HepG2 (cell line): ENCODE measurements around the gene PNMA8C. TPM values are rescaled to one million over a fixed set of nuclear protein-coding genes. Genes with fewer than 3 reads are reported as not detected.
A peak's percentile ranks its signal among the peaks of the same experiment; 100 is the strongest.

Source experiments
- ATAC-seq: fragments of 200-7000 bp; cut with Tn5 transposase; 3 replicates; pipeline ENCODE4 v1.9.1; 2020; ENCODE audit warnings: mild to moderate bottlenecking, moderate library complexity
- BruUV-seq: library from RNA; stranded (reverse); fragments of 400-500 nt; replicated peaks from 2 replicates; lab custom pipeline; 2021; lab: Mats Ljungman, UMichigan
- CTCF ChIA-PET: fragments of 300-600 bp; formaldehyde crosslinking; extraction: SDS; loops from one replicate; lab custom pipeline; 2021; ENCODE audit warnings: low total read pairs, inconsistent platforms, low intra/inter-chr PET ratio; lab: Yijun Ruan, JAX
- POLR2A ChIA-PET: fragments of 350-600 bp; sonication (Branson Sonifier 250); formaldehyde crosslinking; loops from one replicate; lab custom pipeline; 2020; ENCODE audit warnings: antibody characterized with exemption, inconsistent platforms; lab: Yijun Ruan, JAX
- DNase-seq: peaks from one replicate; pipeline ENCODE4 v3.0.0-alpha.2; 2015; ENCODE audit warnings: low spot score
- FAIRE-seq: peaks from 3 replicates; lab custom pipeline; 2011; peaks lifted over from hg19 to GRCh38; lab: Jason Lieb, UNC
- H2AFZ ChIP-seq: one replicate; pipeline ENCODE4 v1.6.1; 2011; ENCODE audit warnings: low read length, inconsistent platforms
- H3K27ac ChIP-seq: fragments of 300-600 bp; 3 replicates; pipeline ENCODE4 v1.8.0; 2011; ENCODE audit warnings: mixed run types, mild to moderate bottlenecking, mixed read lengths, low read length, inconsistent platforms; ENCODE audit not compliant: insufficient read depth; ENCODE audit errors: extremely low read length
- H3K27me3 ChIP-seq, 2 experiments: fragments of 200-600 bp in 1 of 2; 2 replicates in 1 of 2; 3 replicates in 1 of 2; pipeline versions ENCODE4 v1.6.0 to v1.8.0; 2011; ENCODE audit warnings: low read length in 2 of 2, mild to moderate bottlenecking in 2 of 2, moderate library complexity in 2 of 2, inconsistent platforms in 1 of 2; ENCODE audit not compliant: insufficient read depth in 2 of 2, control insufficient read depth in 1 of 2
- H3K36me3 ChIP-seq, 2 experiments: fragments of 200-600 bp in 1 of 2; replicated peaks in 1 of 2; 2 replicates in 1 of 2; 3 replicates in 1 of 2; pipeline versions ENCODE4 v1.5.1 to v1.8.0; 2011; ENCODE audit warnings: low read length in 2 of 2, inconsistent platforms in 1 of 2; ENCODE audit not compliant: insufficient read depth in 2 of 2, control insufficient read depth in 1 of 2
- H3K4me1 ChIP-seq: 2 replicates; pipeline ENCODE4 v1.5.1; 2012; ENCODE audit warnings: low read length, inconsistent platforms; ENCODE audit not compliant: insufficient read depth
- H3K4me2 ChIP-seq: 2 replicates; pipeline ENCODE4 v1.6.0; 2011; ENCODE audit warnings: low read depth, low read length, inconsistent platforms
- H3K4me3 ChIP-seq, 3 experiments: fragments of 200-600 bp in 1 of 3; sonication (generic), shearing (Covaris generic) in 1 of 3; replicated peaks in 1 of 3; 2 replicates each; pipeline ENCODE4 v1.5.1; 2011 to 2016; ENCODE audit warnings: low read length in 3 of 3, inconsistent platforms in 2 of 3, low read depth in 2 of 3, mild to moderate bottlenecking in 2 of 3, control low read depth in 1 of 3, mixed read lengths in 1 of 3; ENCODE audit not compliant: insufficient read depth in 1 of 3
- H3K79me2 ChIP-seq: one replicate; pipeline ENCODE4 v1.6.1; 2011; ENCODE audit warnings: low read length, inconsistent platforms; ENCODE audit not compliant: insufficient read depth
- H3K9ac ChIP-seq: 2 replicates; pipeline ENCODE4 v1.6.0; 2011; ENCODE audit warnings: mild to moderate bottlenecking, low read depth, low read length, inconsistent platforms; ENCODE audit not compliant: insufficient read depth
- H3K9me3 ChIP-seq: 2 replicates; pipeline ENCODE4 v1.5.1; 2012; ENCODE audit warnings: mild to moderate bottlenecking, low read length
- H4K20me1 ChIP-seq: 2 replicates; pipeline ENCODE4 v1.6.0; 2011; ENCODE audit warnings: inconsistent platforms, mild to moderate bottlenecking, low read length, moderate library complexity; ENCODE audit not compliant: insufficient read depth
- GABPB1 ChIP-seq: IDR thresholded peaks from 2 replicates; pipeline ENCODE4 v1.6.1; 2016; ENCODE audit warnings: mild to moderate bottlenecking, missing genetic modification reagents, moderate library complexity, missing compliant biosample characterization
- HIC2 ChIP-seq: sonication (generic); formaldehyde crosslinking; IDR thresholded peaks from 2 replicates; pipeline ENCODE4 v1.9.0; 2022; ENCODE audit warnings: low read depth, missing genetic modification reagents
- MTF1 ChIP-seq: sonication (generic); formaldehyde crosslinking; IDR thresholded peaks from 2 replicates; pipeline ENCODE4 v1.5.0; 2020; ENCODE audit warnings: missing genetic modification reagents
- ZBTB38 ChIP-seq: sonication (generic); formaldehyde crosslinking; IDR thresholded peaks from 2 replicates; pipeline ENCODE4 v1.5.1; 2020; ENCODE audit warnings: mild to moderate bottlenecking, missing genetic modification reagents
- ZNF263 ChIP-seq: sonication (generic); formaldehyde crosslinking; IDR thresholded peaks from 2 replicates; pipeline ENCODE4 v1.4.0; 2020; ENCODE audit warnings: missing genetic modification reagents
- WGBS: methylation state at CpG from one replicate; pipeline ENCODE4 v1.1.6; 2017; ENCODE audit warnings: low lambda C conversion rate; 5-methylcytosine and 5-hydroxymethylcytosine counted together
- in situ Hi-C: cut with HindIII; loops from 2 replicates; pipeline ENCODE4 v1.10.0; 2017; ENCODE audit warnings: low pct_unique_long_range_greater_than_20kb; ENCODE audit not compliant: extremely low pct_ligation_motif_present
- intact Hi-C: fragments of 100-400 bp; cut with micrococcal nuclease; formaldehyde crosslinking; loops from one replicate; pipeline ENCODE4 v1.10.0; 2022; ENCODE audit not compliant: unreplicated experiment
- polyA plus RNA-seq, 8 experiments: library from polyadenylated mRNA; depleted of rRNA in 3 of 8; stranded (reverse) in 7 of 8; unstranded in 1 of 8; fragments of >200 nt; fragmentation: Illumina TruSeq in 4 of 8; extraction: Trizol in 4 of 8; gene quantifications; 2 replicates each; pipeline versions ENCODE4 v1.2.1 to v1.2.3, GENCODE V29; 2011 to 2016; ENCODE audit warnings: low read depth in 4 of 8, missing spikeins in 1 of 8, mixed read lengths in 1 of 8; ENCODE audit not compliant: insufficient read depth in 1 of 8
- total RNA-seq, 5 experiments: library from RNA; depleted of rRNA; stranded (reverse); fragments of >200 nt; fragmentation: Illumina TruSeq; extraction: Trizol; gene quantifications; 2 replicates each; pipeline ENCODE4 v1.2.3, GENCODE V29; 2016; ENCODE audit warnings: low read depth in 1 of 5

The PNMA8C gene
- total and polyA plus RNA-seq, 2 of the 13 experiments (the other 11 are each of a cell fraction or from before 2014, with no cell fraction given) = not detected

- H2AFZ ChIP-seq = no peak within 1 kb of the TSS
These were observed 15.3 kb downstream of the PNMA8C start, which contains the start of gene CCDC8 for GRCh38 chr19:46413262-46414031. CCDC8 (minus strand) TSS chr19:46413564; CDS start chr19:46412810, 754 bp downstream.

GRCh38 chr19:46412650-46413261 lies 16.0 kb downstream of the PNMA8C start:
- H4K20me1 ChIP-seq = no peaks in the 10 kb centered on the region
- CTCF ChIA-PET = no interaction called here
- no peak overlapping the region for H2AFZ ChIP-seq
- 81% methylated on average over 20 of the region's 29 CpGs for WGBS
- ATAC-seq (no peak), FAIRE-seq (no peak), DNase-seq (no peak)
- POLR2A ChIA-PET = interaction anchor here (0.8 kb wide), 1 partner anchor 8 kb away, joined by 3 read pairs; no protein-coding TSS in a partner anchor
- H3K36me3 ChIP-seq = no peaks in the 10 kb centered on the region
- H3K9me3 ChIP-seq = no peaks in the 10 kb centered on the region
- in situ Hi-C loops = no loop called here
- H3K27ac ChIP-seq = no peak overlapping the region
- no TSS peak for BruUV-seq
- H3K4me3 ChIP-seq = no peak overlapping the region
- no peaks in the 10 kb centered on the region for H3K79me2 ChIP-seq
- H3K4me2 ChIP-seq = no peak overlapping the region
- peaks cover 34% of the 10 kb centered on the region for H3K4me1 ChIP-seq
- intact Hi-C loops = no loop called here
- 0 out of 5 replicates have a peak, but pooled peaks cover 0 to 3% of the 10 kb centered on the region in 2 experiments for H3K27me3 ChIP-seq
- TF ChIP-seq ZNF263 (CRISPR knock-in tag) (peak; percentile 57), HIC2 (CRISPR knock-in tag) (no peak)
- TF ChIP-seq, all 625 proteins: peak for 1
- H3K9ac ChIP-seq = no peak overlapping the region

More at GRCh38 chr19:46413262-46414031, 15.3 kb downstream of the PNMA8C start, which contains the start of gene CCDC8:
- ChIA-PET CTCF (no interaction called here), POLR2A (interaction anchor here (0.8 kb wide), 1 partner anchor 8 kb away, joined by 3 read pairs; no protein-coding TSS in a partner anchor)
- in situ Hi-C loops = no loop called here
- H3K4me2 ChIP-seq = no peak within 1 kb of the TSS
- no peak within 1 kb of the TSS for H3K9ac ChIP-seq
- no peak for ATAC-seq
- no peaks in the 10 kb centered on the region for H3K36me3 ChIP-seq
- peaks cover 27% of the 10 kb centered on the region for H3K4me1 ChIP-seq
- no peak within 1 kb of the TSS for H3K27ac ChIP-seq
- intact Hi-C loops = no loop called here
- no peak for DNase-seq
- no peaks in the 10 kb centered on the region for H3K9me3 ChIP-seq
- 0 out of 5 replicates have a peak, but pooled peaks cover 0 to 3% of the 10 kb centered on the region in 2 experiments for H3K27me3 ChIP-seq
- WGBS = 74% methylated on average over 14 of the region's 46 CpGs
- no peak for FAIRE-seq
- no peaks in the 10 kb centered on the region for H4K20me1 ChIP-seq
- H3K79me2 ChIP-seq = no peaks in the 10 kb centered on the region
- BruUV-seq = no TSS peak
- H3K4me3 ChIP-seq = no peak within 1 kb of the TSS
- TF ChIP-seq GABPB1 (peak; percentile 23; the same call in 1 of the 2 replicates), ZBTB38 (CRISPR knock-in tag) (peak; percentile 24; the same call in 1 of the 2 replicates), MTF1 (CRISPR knock-in tag) (no peak)
